ENCODE results near the gene EIF1.

- TF ChIP-seq POLR2A (IDR thresholded peaks at IDR 0.05) (no peak), CTCF (IDR thresholded peaks at IDR 0.05 in 8 of 11, conservative IDR thresholded peaks at IDR 0.05 in 3 of 11) (no peak)
Measured at GRCh38 chr17:41655611-41656111, 33.0 kb upstream of the EIF1 start.
